Adrenal gland (tissue), 12 donors: ENCODE measurements around the gene ISM1. TPM values are rescaled to one million over a fixed set of nuclear protein-coding genes. Genes with fewer than 3 reads are reported as not detected.

Experiments
- DNase-seq, 7 donors: peaks; one replicate each; pipeline ENCODE4 v3.0.0-alpha.2; 2019 to 2020
- H3K27ac ChIP-seq, 5 donors: fragments of 200-600 bp; sonication (generic) in 4 of 5; 1 replicate in 3 of 5; 2 replicates in 2 of 5; pipeline versions ENCODE4 v1.5.1 to v1.8.0; 2016 to 2020; ENCODE audit warnings: mild to moderate bottlenecking in 1 of 5
- H3K27me3 ChIP-seq: fragments of 200-600 bp; 2 replicates; pipeline ENCODE4 v1.8.0; 2021
- H3K36me3 ChIP-seq, 2 donors: fragments of 200-600 bp; replicated peaks in 1 of 2; 1 replicate in 1 of 2; 2 replicates in 1 of 2; pipeline versions ENCODE4 v1.5.1 to v1.8.0; 2018 to 2022
- H3K4me1 ChIP-seq, 2 donors: fragments of 200-600 bp; replicated peaks in 1 of 2; 1 replicate in 1 of 2; 2 replicates in 1 of 2; pipeline versions ENCODE4 v1.5.1 to v1.8.0; 2018 to 2021
- H3K4me3 ChIP-seq, 4 donors: fragments of 200-600 bp; sonication (generic) in 3 of 4; one replicate each; pipeline ENCODE4 v1.5.1; 2016 to 2018
- H3K9me3 ChIP-seq, 3 donors: fragments of 200-600 bp; sonication (generic) in 1 of 3; replicated peaks in 1 of 3; 1 replicate in 2 of 3; 2 replicates in 1 of 3; pipeline versions ENCODE4 v1.5.1 to v1.8.0; 2016 to 2021
- CTCF ChIP-seq, 6 experiments: fragments of 450-650 bp in 4 of 6; fragments of 200-600 bp in 2 of 6; sonication (generic) in 1 of 6; IDR thresholded peaks; 1 replicate in 5 of 6; 2 replicates in 1 of 6; pipeline versions ENCODE4 v1.5.1 to v1.8.0; 2016 to 2021; ENCODE audit warnings: antibody characterized with exemption in 6 of 6, mild to moderate bottlenecking in 2 of 6, moderate library complexity in 1 of 6
- POLR2A ChIP-seq, 2 donors: fragments of 450-650 bp; IDR thresholded peaks; one replicate each; pipeline ENCODE4 v1.6.1; 2017; ENCODE audit warnings: antibody characterized with exemption in 2 of 2, mild to moderate bottlenecking in 2 of 2, moderate library complexity in 1 of 2
- WGBS, 4 donors: extraction: QIAGEN DNeasy Blood & Tissue Kit in 2 of 4; methylation state at CpG; one replicate each; pipeline versions ENCODE4 v1.1.5 to v1.1.7; 2013 to 2017; 5-methylcytosine and 5-hydroxymethylcytosine counted together
- intact Hi-C, 2 donors: fragments of 100-400 bp; cut with DNase I; formaldehyde crosslinking; loops; one replicate each; pipeline versions ENCODE4 v1.14.1 to v1.15.0; 2022 to 2023
- polyA plus RNA-seq, 3 donors: library from polyadenylated mRNA; stranded (reverse); fragments of 200-250 nt in 2 of 3; fragments of 350-450 nt in 1 of 3; fragmentation: Illumina TruSeq in 1 of 3; extraction: RNeasy Lipid Tissue Mini Kit (QIAGEN cat#74804) in 1 of 3; gene quantifications; one replicate each; pipeline ENCODE4 v1.2.3, GENCODE V29; 2013 to 2014
- total RNA-seq, 9 donors: library from RNA; depleted of rRNA in 4 of 9; stranded (reverse); fragments of >200 nt in 4 of 9; fragments of 120-200 nt in 1 of 9; fragmentation: NEBNext Ultra II Directional in 1 of 9; extraction: Animal tissue kit (Norgen Biotek cat#: 25700) in 1 of 9; gene quantifications; one replicate each; pipeline versions ENCODE4 v1.1.0 to v1.2.4, GENCODE V29; 2013 to 2023
- donor health status: healthy with polysubstance abuse.
- donor health status: Bipolar disorder and iron deficiency.
- donor health status: DM: yes; HTN: yes; CAD: no.
- donor health status: DM: no; HTN: no; CAD: no.
- donor health status: DM: no; HTN: no; CAD: no.
- donor health status: DM: yes; HTN: yes; CAD: no.

The ISM1 gene
- total and polyA plus RNA-seq, 12 donors: 0.17 to 4.4 (median 1.8) TPM

GRCh38 chr20:13307562-13308163 lies 86.6 kb downstream of the ISM1 start:
- H3K4me3 ChIP-seq: no peak overlapping the region
- no peak for DNase-seq
- no peaks in the 10 kb centered on the region for H3K27me3 ChIP-seq
- no peaks in the 10 kb centered on the region for H3K9me3 ChIP-seq
- WGBS, 4 donors: 77 to 81% (median 79%) methylated on average over 9 of the region's 9 CpGs
- no peaks in the 10 kb centered on the region for H3K4me1 ChIP-seq
- TF ChIP-seq POLR2A (IDR thresholded peaks at IDR 0.05) (no peak), CTCF (IDR thresholded peaks at IDR 0.05) (no peak)
- intact Hi-C loops: no loop called here
- no peaks in the 10 kb centered on the region for H3K36me3 ChIP-seq
- H3K27ac ChIP-seq: no peak overlapping the region

DNA sequence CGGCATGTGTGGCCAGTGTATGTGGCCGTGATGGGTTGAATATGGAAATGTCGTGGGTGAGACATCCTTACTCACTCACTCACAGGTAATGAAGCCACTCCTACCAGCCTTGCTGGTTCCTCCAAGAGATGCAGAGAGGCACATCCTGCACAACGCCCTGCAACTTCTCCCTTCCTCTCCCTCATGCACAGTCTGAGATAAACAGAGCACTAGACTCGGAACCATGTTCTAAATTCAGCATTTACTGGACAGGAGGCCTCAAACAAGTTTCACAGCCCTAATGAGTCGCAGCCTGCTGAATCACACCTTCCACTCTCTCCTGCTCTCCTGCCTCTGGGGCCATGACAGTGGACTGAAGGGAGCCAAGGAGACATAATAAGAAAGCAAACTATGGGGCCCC lies 91.2 kb downstream of the ISM1 start:
- H3K36me3 ChIP-seq: no peaks in the 10 kb centered on the region
- no peaks in the 10 kb centered on the region for H3K27me3 ChIP-seq
- H3K4me3 ChIP-seq: no peak overlapping the region
- H3K4me1 ChIP-seq: no peaks in the 10 kb centered on the region
- TF ChIP-seq POLR2A (IDR thresholded peaks at IDR 0.05) (no peak), CTCF (IDR thresholded peaks at IDR 0.05) (no peak)
- DNase-seq: no peak
- H3K9me3 ChIP-seq: peaks cover 0 to 8% (median 0%) of the 10 kb centered on the region in 3 donors
- intact Hi-C loops: no loop called here
- H3K27ac ChIP-seq: no peak overlapping the region
- 80 to 89% (median 84%) methylated on average over 6 of the region's 6 CpGs for WGBS, 4 donors

GRCh38 chr20:13313201-13313600 lies 92.1 kb downstream of the ISM1 start:
- no peak overlapping the region for H3K27ac ChIP-seq
- H3K4me1 ChIP-seq: no peaks in the 10 kb centered on the region
- DNase-seq: no peak
- no peak overlapping the region for H3K4me3 ChIP-seq
- WGBS, 4 donors: 84 to 92% (median 88%) methylated on average over 5 of the region's 5 CpGs
- H3K9me3 ChIP-seq: peaks cover 0 to 9% (median 0%) of the 10 kb centered on the region in 3 donors
- TF ChIP-seq CTCF (IDR thresholded peaks at IDR 0.05) (no peak), POLR2A (IDR thresholded peaks at IDR 0.05) (no peak)
- no peaks in the 10 kb centered on the region for H3K27me3 ChIP-seq
- no peaks in the 10 kb centered on the region for H3K36me3 ChIP-seq
- intact Hi-C loops: no loop called here

- no peaks in the 10 kb centered on the region for H3K27me3 ChIP-seq
- TF ChIP-seq CTCF (IDR thresholded peaks at IDR 0.05) (no peak), POLR2A (IDR thresholded peaks at IDR 0.05) (no peak)
- H3K4me1 ChIP-seq: no peaks in the 10 kb centered on the region
- no peaks in the 10 kb centered on the region for H3K36me3 ChIP-seq
- H3K27ac ChIP-seq: no peak overlapping the region
- no peak for DNase-seq
- H3K9me3 ChIP-seq: peaks cover 0 to 9% (median 0%) of the 10 kb centered on the region in 3 donors
- H3K4me3 ChIP-seq: no peak overlapping the region
- intact Hi-C loops: no loop called here
- 81 to 88% (median 86%) methylated on average over 1 of the region's 1 CpG for WGBS, 4 donors
Observed at GRCh38 chr20:13317439-13317838, 96.4 kb downstream of the ISM1 start.
